ENCODE data around the gene TRABD2B.

Gene TRABD2B

GRCh38 chr1:47824716-47825115 is 172.5 kb downstream of the TRABD2B start:
- DNase-seq (ENCODE audit: low read depth in 3 of 3), result no peak

- no peak for DNase-seq (ENCODE audit: low read depth in 3 of 3)
Measured at GRCh38 chr1:47824297-47824696, 172.9 kb downstream of the TRABD2B start.

GRCh38 chr1:47823040-47823808 is 174.0 kb downstream of the TRABD2B start:
- no peak for DNase-seq (ENCODE audit: low read depth in 3 of 3)

- DNase-seq (ENCODE audit: low read depth in 3 of 3), result no peak
Measured at GRCh38 chr1:47821760-47822159, 175.4 kb downstream of the TRABD2B start.

- no peak for DNase-seq (ENCODE audit: low read depth in 3 of 3)
Measured at GRCh38 chr1:47819574-47819888, 177.7 kb downstream of the TRABD2B start.

- DNase-seq (ENCODE audit: low read depth in 3 of 3), result no peak
Measured at GRCh38 chr1:47818682-47819573, 178.3 kb downstream of the TRABD2B start.

- DNase-seq (ENCODE audit: low read depth in 3 of 3), result no peak
Measured at GRCh38 chr1:47817861-47818260, 179.3 kb downstream of the TRABD2B start.

- no peak for DNase-seq (ENCODE audit: low read depth in 3 of 3)
Measured at GRCh38 chr1:47816325-47817071, 180.7 kb downstream of the TRABD2B start.

GRCh38 chr1:47814612-47815395 is 182.4 kb downstream of the TRABD2B start:
- no peak for DNase-seq (ENCODE audit: low read depth in 3 of 3)

- no peak for DNase-seq (ENCODE audit: low read depth in 3 of 3)
Measured at GRCh38 chr1:47813970-47814369, 183.2 kb downstream of the TRABD2B start.

- no peak for DNase-seq (ENCODE audit: low read depth in 3 of 3)
Measured at GRCh38 chr1:47812904-47813514, 184.2 kb downstream of the TRABD2B start.

- DNase-seq (ENCODE audit: low read depth in 3 of 3), result no peak
Measured at GRCh38 chr1:47810964-47811682, 186.1 kb downstream of the TRABD2B start.

- DNase-seq (ENCODE audit: low read depth in 3 of 3), result no peak
Measured at GRCh38 chr1:47809301-47810084, 187.7 kb downstream of the TRABD2B start.

- DNase-seq (ENCODE audit: low read depth in 3 of 3), result no peak
Measured at GRCh38 chr1:47808612-47809011, 188.6 kb downstream of the TRABD2B start.

GRCh38 chr1:47805921-47806361 is 191.2 kb downstream of the TRABD2B start:
- no peak for DNase-seq (ENCODE audit: low read depth in 3 of 3)

- no peak for DNase-seq (ENCODE audit: low read depth in 3 of 3)
Measured at GRCh38 chr1:47805018-47805417, 192.2 kb downstream of the TRABD2B start.

GRCh38 chr1:47803815-47804501 is 193.2 kb downstream of the TRABD2B start:
- DNase-seq (ENCODE audit: low read depth in 3 of 3), result no peak

- no peak for DNase-seq (ENCODE audit: low read depth in 3 of 3)
Measured at GRCh38 chr1:47797575-47797974, 199.6 kb downstream of the TRABD2B start.

- no peak for DNase-seq (ENCODE audit: low read depth in 3 of 3)
Measured at GRCh38 chr1:47796626-47797025, 200.6 kb downstream of the TRABD2B start.
